Measurements from ENCODE around the gene STPG1.

The STPG1 gene

GRCh38 chr1:24415910-24416665, 2.5 kb upstream of the STPG1 start:
- DNase-seq: peak; percentile 47
- peaks cover 6% of the 10 kb centered on the region for H3K79me1 ChIP-seq (replicated peaks; ENCODE audit: low read length, poor library complexity, severe bottlenecking)
- H3K27ac ChIP-seq (ENCODE audit: low read length, poor library complexity, severe bottlenecking): peak overlapping the region; percentile 78
- H3K9ac ChIP-seq (ENCODE audit: low read length): peak overlapping the region; percentile 89
- peaks cover 2 to 7% of the 10 kb centered on the region in 2 experiments for H3K36me3 ChIP-seq (ENCODE audit: control insufficient read depth in 1 of 2, insufficient read depth in 2 of 2, low read depth in 1 of 2, low read length in 2 of 2)
- WGBS: 23% methylated on average over 34 of the region's 35 CpGs
- H2BK15ac ChIP-seq (ENCODE audit: low read depth, poor library complexity, severe bottlenecking): peak overlapping the region; percentile 55
- no peak overlapping the region for H3K14ac ChIP-seq (ENCODE audit: low read length in 2 of 2)
- no peak overlapping the region for H2BK12ac ChIP-seq (ENCODE audit: low read length in 2 of 2)
- peak overlapping the region; percentile 37 to 58 for H3K4ac ChIP-seq (ENCODE audit: low read depth in 1 of 2, low read length in 2 of 2)
- no peaks in the 10 kb centered on the region for H3K27me3 ChIP-seq (ENCODE audit: control insufficient read depth in 1 of 2, insufficient read depth in 1 of 2, low read length in 2 of 2)
- H2AFZ ChIP-seq (ENCODE audit: low read depth, low read length): peak overlapping the region; percentile 32
- no peak overlapping the region for H3K23ac ChIP-seq (ENCODE audit: low read length in 2 of 2)
- no peak overlapping the region for H2BK120ac ChIP-seq (ENCODE audit: low read depth, low read length)
- no peaks in the 10 kb centered on the region for H3K9me3 ChIP-seq (ENCODE audit: control insufficient read depth, low read length)
- no peak overlapping the region for H2BK5ac ChIP-seq (ENCODE audit: low read depth, low read length, poor library complexity, severe bottlenecking)
- H3K4me3 ChIP-seq (ENCODE audit: insufficient read depth in 1 of 2, low read depth in 1 of 2, low read length in 2 of 2): peak overlapping the region; percentile 46 to 95
- no peak overlapping the region for H4K91ac ChIP-seq (ENCODE audit: low read length)
- H2AK5ac ChIP-seq (ENCODE audit: low read length, severe bottlenecking): no peak overlapping the region
- peaks cover 22% of the 10 kb centered on the region for H3K4me1 ChIP-seq (ENCODE audit: control insufficient read depth, insufficient read depth, low read depth, low read length)
- peak overlapping the region; percentile 10 for H4K8ac ChIP-seq (ENCODE audit: low read length)
- H3K4me2 ChIP-seq (ENCODE audit: low read length, poor library complexity, severe bottlenecking): peak overlapping the region; percentile 35
- peak overlapping the region in 1 of 2 experiments; percentile 11 for H3K18ac ChIP-seq (ENCODE audit: low read depth in 1 of 2, low read length in 2 of 2)

- peak within 1 kb of the TSS; percentile 46 to 95 for H3K4me3 ChIP-seq (ENCODE audit: insufficient read depth in 1 of 2, low read depth in 1 of 2, low read length in 2 of 2)
- no peaks in the 10 kb centered on the region for H3K9me3 ChIP-seq (ENCODE audit: control insufficient read depth, low read length)
- peak; percentile 99 for DNase-seq
- no peak within 1 kb of the TSS for H2BK120ac ChIP-seq (ENCODE audit: low read depth, low read length)
- peaks cover 22% of the 10 kb centered on the region for H3K4me1 ChIP-seq (ENCODE audit: control insufficient read depth, insufficient read depth, low read depth, low read length)
- no peak within 1 kb of the TSS for H2AK5ac ChIP-seq (ENCODE audit: low read length, severe bottlenecking)
- no peak within 1 kb of the TSS for H2BK5ac ChIP-seq (ENCODE audit: low read depth, low read length, poor library complexity, severe bottlenecking)
- peak within 1 kb of the TSS in 1 of 2 experiments; percentile 18 for H2BK12ac ChIP-seq (ENCODE audit: low read length in 2 of 2)
- no peak within 1 kb of the TSS for H3K14ac ChIP-seq (ENCODE audit: low read length in 2 of 2)
- peak within 1 kb of the TSS; percentile 78 for H3K27ac ChIP-seq (ENCODE audit: low read length, poor library complexity, severe bottlenecking)
- peak within 1 kb of the TSS; percentile 76 for H3K4me2 ChIP-seq (ENCODE audit: low read length, poor library complexity, severe bottlenecking)
- WGBS: 9% methylated on average over 25 of the region's 28 CpGs
- no peaks in the 10 kb centered on the region for H3K27me3 ChIP-seq (ENCODE audit: control insufficient read depth in 1 of 2, insufficient read depth in 1 of 2, low read length in 2 of 2)
- no peak within 1 kb of the TSS for H4K91ac ChIP-seq (ENCODE audit: low read length)
- H3K18ac ChIP-seq (ENCODE audit: low read depth in 1 of 2, low read length in 2 of 2): peak within 1 kb of the TSS in 1 of 2 experiments; percentile 11
- no peak within 1 kb of the TSS for H3K23ac ChIP-seq (ENCODE audit: low read length in 2 of 2)
- peak within 1 kb of the TSS; percentile 73 for H4K8ac ChIP-seq (ENCODE audit: low read length)
- H2BK15ac ChIP-seq (ENCODE audit: low read depth, poor library complexity, severe bottlenecking): peak within 1 kb of the TSS; percentile 55
- H3K79me1 ChIP-seq (replicated peaks; ENCODE audit: low read length, poor library complexity, severe bottlenecking): peaks cover 10% of the 10 kb centered on the region
- peak within 1 kb of the TSS; percentile 89 for H3K9ac ChIP-seq (ENCODE audit: low read length)
- peak within 1 kb of the TSS; percentile 37 to 58 for H3K4ac ChIP-seq (ENCODE audit: low read depth in 1 of 2, low read length in 2 of 2)
- peak within 1 kb of the TSS; percentile 60 for H2AFZ ChIP-seq (ENCODE audit: low read depth, low read length)
- H3K36me3 ChIP-seq (ENCODE audit: control insufficient read depth in 1 of 2, insufficient read depth in 2 of 2, low read depth in 1 of 2, low read length in 2 of 2): peaks cover 2 to 7% of the 10 kb centered on the region in 2 experiments
Measured at GRCh38 chr1:24415334-24415909, 1.8 kb upstream of the STPG1 start, which contains the start of gene NIPAL3. Gene NIPAL3, plus strand, starts transcription at chr1:24415802. Its CDS starts 3,746 bp downstream, at chr1:24419548.

DNA sequence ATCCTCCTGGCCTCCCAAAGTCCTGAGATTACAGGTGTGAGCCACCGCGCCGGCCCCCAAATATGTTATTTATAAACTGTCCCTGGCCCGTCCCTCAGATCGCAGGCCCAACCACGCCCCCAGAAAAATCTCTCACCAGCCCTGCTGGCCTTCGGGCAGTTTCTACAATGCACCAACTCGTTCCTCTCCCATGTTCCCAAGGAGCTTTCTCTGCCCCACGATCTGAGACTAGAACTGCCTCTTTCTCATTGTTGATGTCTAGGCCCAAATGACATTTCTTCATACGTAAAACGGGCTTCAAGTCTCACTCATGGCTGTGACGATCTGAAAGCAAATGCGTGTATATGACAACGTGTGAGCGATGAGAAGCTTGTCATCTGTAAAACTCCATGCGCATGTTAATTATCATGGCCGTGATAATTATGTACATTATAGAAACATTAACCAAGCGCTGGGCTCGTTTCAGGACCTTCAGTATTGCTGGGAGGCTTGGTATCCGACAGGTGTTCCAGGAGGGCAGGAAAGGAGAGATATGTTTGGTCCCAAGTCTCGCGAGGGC, 1.3 kb upstream of the STPG1 start:
- DNase-seq: peak; percentile 14
- Histone ChIP-seq H3K4ac (ENCODE audit: low read depth in 1 of 2, low read length in 2 of 2) (no peak overlapping the region), H3K79me1 (replicated peaks; ENCODE audit: low read length, poor library complexity, severe bottlenecking) (peaks cover 10% of the 10 kb centered on the region)

DNA sequence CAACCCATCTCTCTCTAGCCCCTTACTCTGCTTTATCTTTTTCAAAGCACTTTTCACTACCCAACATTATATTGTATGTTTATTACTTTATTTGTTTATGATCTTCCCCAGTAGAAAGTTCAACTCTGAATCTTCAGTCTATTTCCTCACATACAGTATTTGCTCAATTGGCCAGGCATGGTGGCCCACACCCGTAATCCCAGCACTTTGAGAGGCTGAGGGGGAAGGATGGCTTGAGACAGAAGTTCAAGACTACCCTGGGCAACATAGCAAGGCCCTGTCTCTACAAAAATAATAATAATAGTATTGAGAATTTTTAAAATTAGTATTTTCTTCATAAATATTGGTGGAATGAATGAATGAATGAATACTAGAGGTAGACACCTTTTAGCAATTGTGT, 1.2 kb downstream of the STPG1 start:
- H2BK5ac ChIP-seq (ENCODE audit: low read depth, low read length, poor library complexity, severe bottlenecking): no peak overlapping the region
- H3K36me3 ChIP-seq (ENCODE audit: control insufficient read depth in 1 of 2, insufficient read depth in 2 of 2, low read depth in 1 of 2, low read length in 2 of 2): no peaks in the 10 kb centered on the region
- no peak overlapping the region for H2AFZ ChIP-seq (ENCODE audit: low read depth, low read length)
- H2AK5ac ChIP-seq (ENCODE audit: low read length, severe bottlenecking): no peak overlapping the region
- DNase-seq: no peak
- 80% methylated on average over 1 of the region's 1 CpG for WGBS
- no peak overlapping the region for H3K14ac ChIP-seq (ENCODE audit: low read length in 2 of 2)
- no peak overlapping the region for H4K8ac ChIP-seq (ENCODE audit: low read length)
- H3K4me2 ChIP-seq (ENCODE audit: low read length, poor library complexity, severe bottlenecking): no peak overlapping the region
- peaks cover 15% of the 10 kb centered on the region for H3K4me1 ChIP-seq (ENCODE audit: control insufficient read depth, insufficient read depth, low read depth, low read length)
- H3K18ac ChIP-seq (ENCODE audit: low read depth in 1 of 2, low read length in 2 of 2): no peak overlapping the region
- H3K4me3 ChIP-seq (ENCODE audit: insufficient read depth in 1 of 2, low read depth in 1 of 2, low read length in 2 of 2): peak overlapping the region in 1 of 2 experiments; percentile 90
- H3K79me1 ChIP-seq (replicated peaks; ENCODE audit: low read length, poor library complexity, severe bottlenecking): peaks cover 8% of the 10 kb centered on the region
- H3K4ac ChIP-seq (ENCODE audit: low read depth in 1 of 2, low read length in 2 of 2): no peak overlapping the region
- H3K9me3 ChIP-seq (ENCODE audit: control insufficient read depth, low read length): no peaks in the 10 kb centered on the region
- H4K91ac ChIP-seq (ENCODE audit: low read length): no peak overlapping the region
- H2BK15ac ChIP-seq (ENCODE audit: low read depth, poor library complexity, severe bottlenecking): no peak overlapping the region
- H3K27ac ChIP-seq (ENCODE audit: low read length, poor library complexity, severe bottlenecking): no peak overlapping the region
- H3K27me3 ChIP-seq (ENCODE audit: control insufficient read depth in 1 of 2, insufficient read depth in 1 of 2, low read length in 2 of 2): no peaks in the 10 kb centered on the region
- peak overlapping the region; percentile 94 for H3K9ac ChIP-seq (ENCODE audit: low read length)
- no peak overlapping the region for H3K23ac ChIP-seq (ENCODE audit: low read length in 2 of 2)
- no peak overlapping the region for H2BK12ac ChIP-seq (ENCODE audit: low read length in 2 of 2)
- H2BK120ac ChIP-seq (ENCODE audit: low read depth, low read length): no peak overlapping the region

More for the DNA sequence above, 1.3 kb upstream of the STPG1 start:
- Histone ChIP-seq H3K18ac (ENCODE audit: low read depth in 1 of 2, low read length in 2 of 2) (no peak overlapping the region), H2BK5ac (ENCODE audit: low read depth, low read length, poor library complexity, severe bottlenecking) (no peak overlapping the region), H2AFZ (ENCODE audit: low read depth, low read length) (peak overlapping the region; percentile 60), H3K4me2 (ENCODE audit: low read length, poor library complexity, severe bottlenecking) (peak overlapping the region; percentile 76), H2BK12ac (ENCODE audit: low read length in 2 of 2) (peak overlapping the region in 1 of 2 experiments; percentile 18), H3K27me3 (ENCODE audit: control insufficient read depth in 1 of 2, insufficient read depth in 1 of 2, low read length in 2 of 2) (no peaks in the 10 kb centered on the region), H3K4me3 (ENCODE audit: insufficient read depth in 1 of 2, low read depth in 1 of 2, low read length in 2 of 2) (peak overlapping the region in 1 of 2 experiments; percentile 95), H3K36me3 (ENCODE audit: control insufficient read depth in 1 of 2, insufficient read depth in 2 of 2, low read depth in 1 of 2, low read length in 2 of 2) (peaks cover 2 to 7% of the 10 kb centered on the region in 2 experiments), H2AK5ac (ENCODE audit: low read length, severe bottlenecking) (no peak overlapping the region), H3K23ac (ENCODE audit: low read length in 2 of 2) (no peak overlapping the region), H2BK120ac (ENCODE audit: low read depth, low read length) (no peak overlapping the region), H3K9ac (ENCODE audit: low read length) (no peak overlapping the region), H4K91ac (ENCODE audit: low read length) (no peak overlapping the region), H3K4me1 (ENCODE audit: control insufficient read depth, insufficient read depth, low read depth, low read length) (peaks cover 22% of the 10 kb centered on the region), H2BK15ac (ENCODE audit: low read depth, poor library complexity, severe bottlenecking) (no peak overlapping the region), H3K27ac (ENCODE audit: low read length, poor library complexity, severe bottlenecking) (no peak overlapping the region), H3K9me3 (ENCODE audit: control insufficient read depth, low read length) (no peaks in the 10 kb centered on the region), H3K14ac (ENCODE audit: low read length in 2 of 2) (no peak overlapping the region), H4K8ac (ENCODE audit: low read length) (no peak overlapping the region)
- WGBS: 83% methylated on average over 22 of the region's 22 CpGs
